Ovary (tissue), 9 donors: ENCODE data around the gene XRCC5. TPM values are rescaled to one million over a fixed set of nuclear protein-coding genes. Genes with fewer than 3 reads are reported as not detected.

Experiments used
- DNase-seq, 5 donors: peaks; one replicate each; pipeline ENCODE4 v3.0.0-alpha.2; 2019 to 2020
- H3K27ac ChIP-seq, 2 donors: fragments of 200-600 bp; one replicate each; pipeline versions ENCODE4 v1.5.1 to v1.8.0; 2019 to 2022
- H3K27me3 ChIP-seq: fragments of 200-600 bp; one replicate; pipeline ENCODE4 v1.8.0; 2022
- H3K36me3 ChIP-seq: fragments of 200-600 bp; sonication (generic); one replicate; pipeline ENCODE4 v1.5.1; 2019
- H3K4me1 ChIP-seq: one replicate; pipeline ENCODE4 v1.8.1; 2013; ENCODE audit warnings: mild to moderate bottlenecking, moderate library complexity; ENCODE audit not compliant: insufficient read depth
- H3K4me3 ChIP-seq: fragments of 200-600 bp; sonication (generic); one replicate; pipeline ENCODE4 v1.5.1; 2017
- H3K9me3 ChIP-seq, 2 donors: fragments of 200-600 bp in 1 of 2; sonication (generic) in 1 of 2; one replicate each; pipeline versions ENCODE4 v1.5.1 to v1.8.1; 2013 to 2019; ENCODE audit warnings: mild to moderate bottlenecking in 1 of 2, moderate library complexity in 1 of 2
- CTCF ChIP-seq, 3 donors: fragments of 450-650 bp in 2 of 3; fragments of 200-600 bp in 1 of 3; IDR thresholded peaks; one replicate each; pipeline versions ENCODE4 v1.5.1 to v1.8.0; 2016 to 2022; ENCODE audit warnings: antibody characterized with exemption in 3 of 3, mild to moderate bottlenecking in 1 of 3
- EP300 ChIP-seq: sonication (generic); formaldehyde crosslinking; IDR thresholded peaks from one replicate; pipeline ENCODE4 v1.6.1; 2017; ENCODE audit warnings: antibody characterized with exemption
- POLR2A ChIP-seq: fragments of 450-650 bp; IDR thresholded peaks from one replicate; pipeline ENCODE4 v1.6.1; 2017; ENCODE audit warnings: antibody characterized with exemption, mild to moderate bottlenecking, moderate library complexity
- WGBS, 3 donors: extraction: QIAGEN DNeasy Blood & Tissue Kit in 1 of 3; methylation state at CpG; one replicate each; pipeline versions ENCODE4 v1.1.5 to v1.1.7; 2013 to 2017; 5-methylcytosine and 5-hydroxymethylcytosine counted together
- intact Hi-C, 4 donors: fragments of 100-400 bp; cut with DNase I; formaldehyde crosslinking; loops; one replicate each; pipeline versions ENCODE4 v1.11.0 to v1.15.1; 2022 to 2023
- polyA plus RNA-seq, 2 donors: library from polyadenylated mRNA; stranded (reverse); fragments of 200-250 nt in 1 of 2; fragments of 350-450 nt in 1 of 2; fragmentation: Illumina TruSeq in 1 of 2; extraction: RNeasy Lipid Tissue Mini Kit (QIAGEN cat#74804) in 1 of 2; gene quantifications; one replicate each; pipeline ENCODE4 v1.2.3, GENCODE V29; 2013 to 2014
- total RNA-seq, 7 donors: library from RNA; depleted of rRNA in 2 of 7; stranded (reverse); fragments of >200 nt in 2 of 7; fragmentation: NEBNext Ultra II Directional in 3 of 7; extraction: Animal tissue kit (Norgen Biotek cat#: 25700) in 3 of 7; gene quantifications; one replicate each; pipeline versions ENCODE4 v1.1.0 to v1.2.4, GENCODE V29; 2016 to 2023
- donor health status: DM: no; HTN: no; CAD: no; lungs with moderate emphysema.
- donor health status: DM: no; HTN: no; CAD: no.
- donor health status: Bipolar disorder and iron deficiency.
- donor health status: DM: yes; HTN: yes; CAD: no.
- donor health status: DM: no; HTN: no; CAD: no.
- donor health status: DM: yes; HTN: yes; CAD: no.

XRCC5 gene
- total and polyA plus RNA-seq, 9 donors = 109 to 223 (median 206) TPM

- Histone ChIP-seq H3K27me3 (no peaks in the 10 kb centered on the region), H3K4me3 (no peak overlapping the region), H3K9me3 (no peaks in the 10 kb centered on the region), H3K4me1 (no peaks in the 10 kb centered on the region), H3K27ac (no peak overlapping the region), H3K36me3 (no peaks in the 10 kb centered on the region)
- TF ChIP-seq CTCF (IDR thresholded peaks at IDR 0.05) = no peak
- TF ChIP-seq EP300 = no peak
- TF ChIP-seq POLR2A = no peak
- 97 to 100% (median 100%) methylated on average over 1 of the region's 1 CpG for WGBS, 3 donors
- intact Hi-C loops = no loop called here
- DNase-seq = no peak
Measured at GRCh38 chr2:216116418-216116817, 7.3 kb downstream of the XRCC5 start.

GRCh38 chr2:216117561-216118340 lies 8.6 kb downstream of the XRCC5 start:
- 60 to 62% (median 62%) methylated on average over 4 of the region's 4 CpGs for WGBS, 3 donors
- no peak for DNase-seq
- H3K9me3 ChIP-seq = no peaks in the 10 kb centered on the region
- H3K4me3 ChIP-seq = no peak overlapping the region
- no peaks in the 10 kb centered on the region for H3K27me3 ChIP-seq
- no peak overlapping the region for H3K27ac ChIP-seq
- intact Hi-C loops = no loop called here
- no peaks in the 10 kb centered on the region for H3K4me1 ChIP-seq
- no peaks in the 10 kb centered on the region for H3K36me3 ChIP-seq
- TF ChIP-seq CTCF (IDR thresholded peaks at IDR 0.05) (no peak), POLR2A (no peak), EP300 (no peak)

- no peak overlapping the region for H3K27ac ChIP-seq
- 74 to 76% (median 75%) methylated on average over 1 of the region's 1 CpG for WGBS, 3 donors
- intact Hi-C loops = no loop called here
- no peak overlapping the region for H3K4me3 ChIP-seq
- no peak for DNase-seq
- H3K9me3 ChIP-seq = no peaks in the 10 kb centered on the region
- H3K36me3 ChIP-seq = no peaks in the 10 kb centered on the region
- TF ChIP-seq POLR2A (no peak), CTCF (IDR thresholded peaks at IDR 0.05) (no peak), EP300 (no peak)
- no peaks in the 10 kb centered on the region for H3K27me3 ChIP-seq
- no peaks in the 10 kb centered on the region for H3K4me1 ChIP-seq
Measured at GRCh38 chr2:216118474-216118873, 9.3 kb downstream of the XRCC5 start.

DNA sequence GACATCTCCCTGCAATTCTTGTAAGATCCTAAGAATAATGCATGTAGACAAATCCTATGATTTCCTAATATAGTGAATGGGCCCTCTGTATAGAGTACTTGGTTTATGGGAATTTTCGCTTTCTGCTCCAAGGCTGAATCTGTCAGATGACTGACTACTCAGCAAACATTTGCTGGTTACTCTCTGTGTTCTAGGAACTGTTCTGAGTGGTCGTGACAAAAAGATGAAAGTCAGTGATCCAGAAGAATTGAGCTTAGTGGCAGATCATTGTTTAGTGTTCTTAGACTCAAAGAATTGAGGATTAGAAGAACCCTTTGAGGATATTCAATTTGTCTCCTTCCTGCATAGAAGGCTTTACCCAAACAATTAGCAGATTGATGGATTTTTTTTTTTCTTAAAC lies 10.0 kb downstream of the XRCC5 start:
- Histone ChIP-seq H3K27ac (no peak overlapping the region), H3K27me3 (no peaks in the 10 kb centered on the region), H3K9me3 (no peaks in the 10 kb centered on the region), H3K4me1 (no peaks in the 10 kb centered on the region), H3K36me3 (no peaks in the 10 kb centered on the region), H3K4me3 (no peak overlapping the region)
- DNase-seq = no peak
- WGBS, 3 donors = 81 to 91% (median 86%) methylated on average over 2 of the region's 2 CpGs
- TF ChIP-seq EP300 = no peak
- TF ChIP-seq POLR2A = no peak
- no peak for TF ChIP-seq CTCF (IDR thresholded peaks at IDR 0.05)
- intact Hi-C loops = no loop called here
